ENCODE results near the gene STRA6.

The STRA6 gene, protein sequence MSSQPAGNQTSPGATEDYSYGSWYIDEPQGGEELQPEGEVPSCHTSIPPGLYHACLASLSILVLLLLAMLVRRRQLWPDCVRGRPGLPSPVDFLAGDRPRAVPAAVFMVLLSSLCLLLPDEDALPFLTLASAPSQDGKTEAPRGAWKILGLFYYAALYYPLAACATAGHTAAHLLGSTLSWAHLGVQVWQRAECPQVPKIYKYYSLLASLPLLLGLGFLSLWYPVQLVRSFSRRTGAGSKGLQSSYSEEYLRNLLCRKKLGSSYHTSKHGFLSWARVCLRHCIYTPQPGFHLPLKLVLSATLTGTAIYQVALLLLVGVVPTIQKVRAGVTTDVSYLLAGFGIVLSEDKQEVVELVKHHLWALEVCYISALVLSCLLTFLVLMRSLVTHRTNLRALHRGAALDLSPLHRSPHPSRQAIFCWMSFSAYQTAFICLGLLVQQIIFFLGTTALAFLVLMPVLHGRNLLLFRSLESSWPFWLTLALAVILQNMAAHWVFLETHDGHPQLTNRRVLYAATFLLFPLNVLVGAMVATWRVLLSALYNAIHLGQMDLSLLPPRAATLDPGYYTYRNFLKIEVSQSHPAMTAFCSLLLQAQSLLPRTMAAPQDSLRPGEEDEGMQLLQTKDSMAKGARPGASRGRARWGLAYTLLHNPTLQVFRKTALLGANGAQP

DNA sequence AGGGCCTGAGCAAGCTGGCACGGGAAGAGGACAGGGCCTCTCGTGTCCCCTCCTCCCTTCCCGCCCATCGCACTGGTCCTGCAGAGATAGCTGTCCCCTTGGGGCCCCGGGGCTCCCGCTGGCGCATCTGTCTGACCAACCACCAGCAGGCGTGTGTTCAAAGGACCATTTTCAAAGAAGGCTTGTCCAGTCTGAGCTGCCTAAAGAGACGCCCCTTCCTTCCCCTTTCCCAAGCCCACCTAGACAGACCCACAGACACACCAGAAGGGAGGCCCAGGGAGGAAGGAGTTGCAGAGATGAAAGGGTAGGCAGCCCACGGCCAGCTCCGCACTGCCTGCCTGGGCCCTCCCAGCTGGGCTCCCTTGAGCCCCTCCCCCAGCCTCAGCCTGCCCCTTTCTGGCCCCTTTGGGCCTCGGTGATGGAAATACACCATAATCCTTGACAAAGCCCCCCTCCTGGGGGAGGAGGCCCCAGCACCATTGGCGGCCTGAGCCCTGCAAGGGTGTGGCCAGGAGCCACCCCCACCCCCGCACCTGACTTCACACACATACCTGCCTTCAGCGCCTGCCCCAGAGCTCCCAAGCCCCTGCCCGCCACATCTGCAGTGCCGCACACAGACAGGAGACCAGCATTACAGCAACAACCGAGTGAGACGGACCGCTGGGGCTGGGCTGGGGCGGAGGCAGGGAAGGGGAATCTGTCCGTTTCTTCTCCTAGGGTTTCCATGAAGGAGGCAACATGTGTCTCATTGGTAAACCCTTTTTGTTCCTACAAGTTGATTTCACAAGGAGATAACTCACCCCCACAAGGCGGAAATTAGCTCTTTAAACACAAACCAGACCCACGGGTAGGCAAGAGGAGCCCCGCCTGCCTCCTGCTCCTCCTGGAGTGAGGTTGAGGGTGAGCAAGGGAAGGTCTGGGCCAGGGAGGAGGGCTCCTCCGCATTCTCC lies at the start of gene STRA6:
Gene STRA6 (minus strand): TSS at position 336 of the 950 bp plus-strand sequence. CDS start 520 bp downstream, outside the sequence.
- DNase-seq, result no peak

DNA sequence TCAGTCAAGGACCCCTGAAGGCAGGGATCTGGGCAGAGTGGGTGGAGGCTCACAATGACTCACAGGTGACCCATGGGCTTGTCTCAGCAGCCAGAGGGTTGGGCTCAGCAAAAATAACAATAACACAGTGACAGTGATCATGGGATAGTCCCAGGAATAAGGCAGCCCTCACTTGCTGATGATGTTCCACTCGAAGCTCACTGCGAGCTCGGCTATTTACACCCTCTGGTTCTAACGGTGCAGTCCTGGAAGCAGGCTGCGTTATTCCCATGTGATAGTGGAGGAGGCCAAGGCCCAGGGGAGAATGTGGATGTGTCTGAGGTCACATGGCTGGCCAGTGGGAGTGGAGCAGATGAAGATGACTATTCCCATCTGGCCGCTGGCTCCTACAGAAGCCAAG lies 49.7 kb upstream of the STRA6 start:
- no peak for DNase-seq

DNA sequence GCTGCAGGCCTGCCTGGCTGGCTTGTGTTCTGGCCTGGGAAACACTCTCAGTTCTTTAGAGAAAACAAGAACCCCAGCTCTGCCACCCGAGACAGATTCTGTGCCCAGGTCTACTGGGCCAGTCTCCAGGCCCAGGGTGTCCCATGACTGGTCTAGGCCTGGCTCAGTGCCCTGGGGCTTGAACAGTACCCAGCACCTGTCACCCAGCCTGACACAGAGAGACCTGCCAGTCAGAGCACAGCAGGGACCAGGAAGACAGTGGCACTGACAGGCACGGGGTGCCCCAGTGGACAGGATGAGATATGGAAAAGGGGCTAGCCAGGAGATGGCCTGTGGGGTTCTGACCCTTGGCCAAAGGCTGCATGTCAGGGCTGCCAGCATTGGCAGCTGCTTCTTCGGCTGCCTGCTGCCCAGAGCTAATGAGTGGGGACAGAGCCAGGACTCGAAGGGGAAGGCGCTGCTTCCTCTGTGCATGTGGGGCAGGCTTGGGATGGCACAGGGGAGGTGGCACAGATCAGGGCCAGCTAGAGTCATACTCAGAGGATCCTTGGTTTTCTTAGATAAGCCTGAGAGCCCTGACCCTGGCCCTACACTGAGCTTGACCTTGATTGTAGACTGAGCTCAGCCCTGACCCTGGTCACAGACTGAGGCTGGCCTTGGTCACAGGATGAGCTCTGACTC lies 48.7 kb upstream of the STRA6 start:
- no peak for DNase-seq

DNA sequence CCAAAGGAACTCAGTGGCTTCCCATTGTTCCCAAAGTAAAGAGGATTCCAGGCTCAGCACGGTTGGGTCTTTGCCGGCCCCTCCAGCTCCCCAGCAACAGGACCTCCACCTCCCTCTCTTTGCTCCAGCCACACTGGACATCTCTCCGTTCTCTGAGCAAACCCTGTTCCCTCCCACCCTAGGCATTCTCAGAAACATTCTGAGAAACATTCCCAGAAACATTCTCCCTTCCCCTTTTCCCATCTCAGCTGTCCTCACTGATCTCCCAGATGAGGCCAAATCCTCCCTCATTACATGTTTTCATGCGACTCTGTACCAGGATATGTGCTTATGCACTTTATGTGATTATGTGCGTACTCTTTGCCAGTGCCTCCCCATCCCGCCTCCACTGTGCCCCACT lies 47.7 kb upstream of the STRA6 start:
- DNase-seq, result no peak

DNA sequence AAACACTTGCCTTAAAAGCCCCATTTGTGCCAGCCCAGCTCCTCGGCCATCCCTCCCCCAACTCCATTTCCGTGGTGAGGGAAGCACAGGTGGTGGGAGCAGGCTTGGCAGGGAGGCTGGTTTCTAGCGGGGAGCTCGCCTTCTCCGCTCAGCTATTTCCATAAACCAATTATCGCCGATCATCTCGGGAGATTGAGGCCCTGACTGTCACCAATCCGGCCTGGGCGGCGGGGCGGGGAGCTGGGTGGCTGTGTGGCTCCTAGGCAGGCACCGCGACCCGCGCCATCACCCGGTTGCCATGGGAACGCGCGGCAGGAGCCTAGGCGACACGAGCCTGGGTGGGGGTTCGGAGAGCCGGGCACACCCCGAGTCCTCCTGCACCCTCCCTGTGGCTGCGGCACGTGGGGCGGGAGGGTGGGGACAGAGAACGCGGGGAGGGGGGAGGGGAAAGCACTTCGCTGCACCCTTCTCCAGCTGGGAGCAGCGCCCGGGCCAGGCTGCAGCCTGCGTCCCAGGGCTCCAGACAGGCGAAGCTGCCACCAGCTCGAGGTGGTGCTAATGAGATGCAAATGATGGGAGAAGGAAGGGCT lies 42.9 kb upstream of the STRA6 start:
- DNase-seq, result no peak

DNA sequence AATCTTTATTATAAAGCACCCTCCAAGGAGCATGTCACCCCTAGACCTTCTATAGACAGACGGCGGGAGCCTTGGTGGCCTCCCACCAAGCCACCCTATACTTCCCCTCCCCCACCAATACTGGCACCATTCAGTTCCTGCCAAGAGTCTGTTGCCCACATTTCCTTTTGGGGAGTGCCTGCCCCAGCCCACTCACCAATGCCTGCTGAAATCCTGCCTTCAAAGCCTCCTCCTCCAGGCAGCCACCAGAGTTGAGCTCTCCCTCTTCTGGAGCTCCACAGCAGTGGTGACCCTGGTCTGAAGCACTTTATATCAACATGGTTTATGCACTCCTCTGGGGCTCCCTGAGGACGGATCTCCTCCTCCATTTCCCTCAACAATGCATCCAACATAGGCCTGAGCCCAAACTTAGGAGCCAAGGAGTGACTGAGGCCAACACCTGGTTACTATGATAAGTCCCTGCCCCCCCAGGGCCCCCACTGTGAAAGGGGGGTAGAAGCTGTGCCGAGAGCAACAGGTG lies 42.3 kb upstream of the STRA6 start:
- no peak for DNase-seq

DNA sequence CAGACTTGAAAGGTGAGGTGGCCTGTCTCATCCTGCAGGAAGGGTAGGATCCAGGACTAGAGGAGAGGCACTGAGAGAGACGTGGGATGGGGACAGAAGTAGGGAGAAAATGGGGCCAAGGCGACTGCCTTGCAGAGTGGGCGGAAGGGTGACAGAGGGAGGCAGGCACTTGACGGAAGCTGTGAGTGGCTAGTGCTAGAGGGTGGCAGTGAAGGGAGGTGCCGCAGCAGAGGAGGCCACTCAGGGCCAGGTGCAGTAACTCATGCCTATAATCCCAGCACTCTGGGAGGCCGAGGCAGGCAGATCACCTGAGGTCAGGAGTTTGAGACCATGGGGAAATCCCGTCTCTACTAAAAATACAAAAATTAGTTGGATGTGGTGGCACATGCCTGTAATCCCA lies 40.8 kb upstream of the STRA6 start:
- DNase-seq, result no peak

DNA sequence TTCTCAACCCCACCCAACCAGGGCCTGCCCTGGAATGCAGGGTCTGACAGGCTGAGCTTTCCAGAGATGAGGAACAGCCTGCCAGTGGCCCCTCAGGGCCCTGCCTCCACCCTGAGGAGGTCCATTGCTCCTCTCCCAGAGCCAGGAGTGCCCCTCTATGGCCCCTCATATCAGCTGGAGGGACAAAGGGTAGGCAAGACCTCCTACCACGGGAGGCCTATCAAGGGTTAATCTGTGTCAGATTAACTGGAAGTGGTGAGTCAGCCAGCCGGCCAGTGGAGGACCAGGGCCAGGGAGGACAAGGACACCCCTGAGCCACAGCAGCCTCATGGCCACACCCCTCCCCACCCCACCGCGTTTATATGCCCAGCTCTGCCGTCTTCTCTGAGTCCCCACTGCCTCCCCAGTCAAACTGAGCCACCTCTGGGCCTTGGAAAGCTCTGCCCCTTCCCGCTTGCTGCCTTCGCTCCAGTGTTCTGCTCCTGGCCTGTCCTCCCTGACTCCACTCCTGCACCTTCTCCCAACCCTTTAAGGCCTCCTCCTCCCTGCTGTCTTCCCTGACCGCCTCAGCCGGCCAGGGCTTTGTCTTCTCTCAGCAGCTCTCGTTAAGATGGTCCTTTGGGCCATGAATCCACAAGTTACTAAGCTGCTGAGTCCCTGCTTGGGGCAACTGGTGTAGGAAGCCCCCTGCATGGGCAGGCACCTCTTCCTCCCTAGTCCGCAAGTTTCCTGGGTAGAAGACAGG lies 40.0 kb upstream of the STRA6 start:
- no peak for DNase-seq

DNA sequence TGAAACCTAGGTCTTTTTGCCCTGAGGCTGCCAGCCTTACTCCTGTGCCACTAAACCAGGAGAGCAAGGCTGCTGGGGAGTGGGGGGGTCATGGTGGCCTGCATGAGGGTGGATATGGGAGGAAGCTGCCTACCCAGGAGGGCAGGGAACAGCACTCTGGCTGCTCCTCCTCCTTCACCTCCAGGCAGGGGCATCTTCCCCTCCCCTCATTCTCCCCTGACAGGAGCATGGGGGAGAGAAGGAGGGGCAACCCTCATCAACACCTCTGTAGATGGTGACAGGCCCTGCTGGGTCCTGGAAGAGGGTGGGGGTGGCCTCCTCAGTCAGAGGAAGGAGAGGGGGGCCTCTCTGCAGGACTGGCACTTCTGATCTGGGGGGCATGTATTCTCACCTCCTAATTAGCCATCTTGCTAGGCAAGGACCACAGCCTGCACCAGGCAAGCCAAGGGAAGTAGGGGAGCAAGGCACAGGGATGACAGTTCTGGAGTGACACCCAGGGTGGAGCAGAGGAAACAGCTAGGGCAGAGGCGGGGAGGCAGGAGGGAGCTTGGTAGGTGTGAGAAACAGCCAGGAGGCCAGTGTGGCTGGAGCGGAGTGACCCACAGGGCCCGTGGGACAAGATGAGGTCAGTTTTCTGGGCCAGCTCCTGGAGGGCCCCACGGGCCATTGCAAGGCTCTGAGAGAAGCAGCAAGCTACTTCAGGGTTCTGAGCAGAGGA lies 38.5 kb upstream of the STRA6 start:
- no peak for DNase-seq

DNA sequence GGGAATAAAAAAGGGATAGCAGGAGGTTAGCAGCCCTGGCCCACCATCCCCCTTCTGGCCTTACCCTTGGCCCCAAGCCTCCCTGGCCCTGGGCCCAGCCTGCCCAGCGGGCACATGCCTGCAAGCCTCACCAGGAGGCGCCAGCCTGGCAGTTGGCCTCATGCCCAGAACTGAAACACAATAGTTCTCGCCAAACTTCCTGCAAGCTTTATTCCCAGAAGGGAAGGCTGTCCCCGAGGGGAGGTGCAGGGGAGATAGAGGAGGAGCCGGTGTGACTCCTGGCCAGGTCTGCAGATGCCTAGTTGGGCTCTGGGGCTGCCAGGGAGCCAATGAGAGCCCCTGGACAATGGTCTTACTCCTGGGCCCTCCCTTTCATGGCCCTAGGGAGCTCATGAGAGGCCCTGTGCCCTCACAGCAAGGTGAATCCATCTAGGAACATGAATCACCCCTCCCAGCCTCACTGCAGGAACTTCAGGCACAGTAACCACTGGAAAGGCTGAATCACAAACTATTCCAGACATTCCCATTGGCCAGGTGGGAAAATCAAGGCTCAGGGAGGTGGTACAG lies 37.5 kb upstream of the STRA6 start:
- DNase-seq, result no peak

DNA sequence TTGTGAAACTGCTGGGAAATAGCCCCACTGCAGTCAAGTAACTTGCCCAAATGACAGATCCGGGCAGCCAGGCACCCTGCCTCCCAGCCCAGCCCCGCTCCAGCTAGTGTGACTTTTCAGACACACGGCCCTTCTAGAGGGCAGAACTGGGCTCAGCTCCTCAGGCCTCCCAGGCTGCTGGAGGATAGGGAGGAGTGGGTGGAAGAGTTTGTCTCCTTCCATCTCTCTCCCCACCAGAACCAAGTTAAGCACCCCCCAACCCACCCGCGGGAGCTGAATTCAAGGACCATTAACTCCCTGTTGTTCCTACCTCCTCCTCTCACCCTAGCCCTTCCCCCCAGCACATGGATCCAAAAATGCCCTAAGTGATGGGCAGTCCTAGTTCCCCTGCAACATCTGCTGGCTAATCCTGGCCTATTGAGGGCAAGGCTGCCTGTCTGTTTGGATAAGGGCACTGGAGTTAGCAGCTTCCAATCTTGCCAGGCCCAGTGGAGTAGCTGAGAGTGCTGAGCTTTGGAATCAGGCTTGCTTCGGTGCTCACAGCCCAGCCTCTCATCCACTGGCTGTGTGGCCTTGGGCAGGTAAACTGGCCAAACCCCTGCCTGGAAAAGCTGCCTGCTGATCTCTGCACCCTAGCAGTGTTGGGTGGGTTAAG lies 36.6 kb upstream of the STRA6 start:
- no peak for DNase-seq

DNA sequence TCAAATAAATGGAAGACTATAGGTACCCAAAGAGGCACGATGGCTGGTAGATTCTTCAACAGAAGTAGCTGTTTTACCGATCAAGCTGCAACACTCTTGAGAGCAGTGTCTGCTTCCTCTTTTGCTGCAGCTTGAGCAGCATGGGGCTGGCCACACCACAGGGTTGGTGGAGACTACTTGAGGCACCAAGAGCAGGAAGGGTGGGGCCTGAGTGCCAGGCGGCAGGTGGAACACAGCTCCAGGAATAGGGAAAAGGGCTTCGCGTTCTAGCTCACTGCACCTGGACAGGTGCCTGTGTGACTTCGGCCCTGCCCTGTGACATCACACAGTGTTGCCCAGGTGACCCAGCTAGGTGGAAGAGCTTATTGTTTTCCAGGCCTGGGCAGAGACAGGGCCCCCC lies 33.4 kb upstream of the STRA6 start, which contains the start of gene CCDC33:
Gene CCDC33 (plus strand): TSS at position 365 of the 400 bp plus-strand sequence. CDS start 394 bp downstream, outside the sequence.
- DNase-seq, result no peak

DNA sequence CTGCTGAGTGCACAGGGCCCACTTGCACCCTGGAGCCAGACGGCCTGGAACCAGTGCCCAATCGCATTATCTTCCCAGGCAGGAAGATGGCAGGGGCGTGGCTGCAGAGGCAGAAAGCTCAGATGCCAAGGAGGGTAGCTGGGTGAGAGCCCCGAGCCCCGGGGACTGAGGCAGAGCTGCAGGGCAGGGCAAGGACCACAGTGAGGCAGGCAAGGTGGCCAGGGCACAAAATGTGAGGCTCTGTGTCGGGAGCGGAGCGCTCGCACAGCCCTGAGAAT lies 31.9 kb upstream of the STRA6 start:
- DNase-seq, result no peak

DNA sequence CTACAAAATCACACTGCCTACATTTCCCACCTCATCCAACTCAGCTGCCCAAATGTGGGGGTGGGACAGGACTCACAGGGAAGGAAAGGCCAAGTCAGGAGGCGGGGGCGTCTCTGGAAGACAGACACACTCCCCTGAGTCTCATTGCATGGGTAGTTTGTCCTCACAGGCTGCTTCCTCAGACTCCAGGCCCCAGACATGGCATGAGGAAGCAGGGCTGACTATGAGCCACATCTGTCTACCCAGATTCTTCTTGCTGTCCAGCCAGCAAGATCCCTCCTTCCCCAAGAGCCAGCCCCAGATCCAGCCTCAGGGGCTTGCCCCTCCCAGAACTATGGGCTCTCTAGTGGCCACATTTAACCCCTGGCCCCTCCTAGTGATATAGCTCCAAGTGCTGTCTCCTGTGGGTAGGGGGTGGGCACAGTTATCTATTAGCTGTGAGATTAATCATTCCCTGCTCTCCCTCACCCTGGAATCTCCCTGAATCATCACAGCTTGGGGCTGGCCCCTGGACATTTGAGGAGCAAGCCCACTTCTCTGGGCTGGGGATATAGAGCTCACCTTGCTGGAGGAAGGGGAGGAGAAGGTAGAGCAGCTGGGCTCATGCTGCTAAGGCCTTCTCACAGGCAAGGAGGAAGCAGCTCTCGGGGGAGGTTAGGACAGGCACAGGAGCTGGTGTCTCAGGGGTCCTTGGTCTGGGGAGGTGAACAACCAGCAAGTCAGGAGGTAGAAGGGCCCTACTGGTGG lies 31.4 kb upstream of the STRA6 start:
- no peak for DNase-seq

DNA sequence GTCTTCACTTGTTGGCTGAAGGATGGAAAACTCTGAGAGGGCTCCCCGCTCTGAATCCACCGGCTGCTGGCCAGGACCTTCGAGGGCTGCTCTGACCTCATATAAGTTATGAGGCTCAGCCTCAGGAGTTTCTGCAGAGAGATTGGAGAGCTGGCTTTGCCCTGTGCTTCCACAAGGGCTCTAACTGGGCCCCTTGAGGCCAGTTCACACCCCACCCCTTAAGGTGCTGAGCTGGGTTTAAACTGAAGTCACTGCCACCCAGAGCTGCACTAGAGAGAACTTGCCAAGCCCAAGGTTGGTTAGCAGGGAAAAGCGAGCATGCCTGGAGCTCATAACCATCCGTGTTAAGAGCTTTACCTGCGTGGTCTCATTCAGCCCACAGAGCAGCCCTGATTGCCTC lies 30.8 kb upstream of the STRA6 start:
- no peak for DNase-seq

DNA sequence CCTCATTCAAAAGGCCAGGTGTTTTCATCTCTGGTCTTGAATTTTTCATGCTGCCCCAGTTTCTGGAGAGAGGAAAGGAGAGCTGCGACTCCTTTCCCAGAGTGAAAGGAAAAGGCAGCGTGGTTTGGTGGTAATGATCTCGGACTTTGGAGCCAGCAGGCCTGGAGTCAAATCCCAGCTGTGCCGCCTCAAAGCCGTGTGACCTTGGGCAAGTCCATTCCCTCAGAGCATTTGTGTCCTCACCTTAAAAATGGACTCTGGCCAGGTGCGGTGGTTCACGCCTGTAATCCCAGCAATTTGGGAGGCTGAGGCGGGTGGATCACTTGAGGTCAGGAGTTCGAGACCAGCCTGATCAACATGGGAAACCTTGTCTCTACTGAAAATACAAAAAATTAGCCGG lies 28.9 kb upstream of the STRA6 start:
- no peak for DNase-seq

DNA sequence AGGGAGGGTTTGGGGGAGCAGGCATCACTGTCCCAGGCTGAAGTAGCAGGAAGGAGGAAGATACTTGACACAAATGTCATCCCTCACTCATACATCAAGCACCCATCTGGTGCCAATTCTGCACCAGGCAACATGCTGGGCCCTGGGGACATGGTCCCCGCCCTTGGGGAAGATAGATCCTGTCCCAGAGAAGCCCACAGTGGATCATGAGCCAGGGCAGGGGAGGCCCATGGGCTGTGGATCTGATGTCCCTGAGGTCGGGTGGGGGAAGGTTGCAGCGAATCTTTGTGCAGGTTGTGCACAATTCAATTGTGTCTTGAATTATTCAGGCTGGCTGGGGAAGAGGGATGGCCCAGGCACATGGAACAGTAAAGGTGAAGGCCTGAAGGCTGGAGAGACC lies 27.1 kb upstream of the STRA6 start:
- DNase-seq, result no peak

DNA sequence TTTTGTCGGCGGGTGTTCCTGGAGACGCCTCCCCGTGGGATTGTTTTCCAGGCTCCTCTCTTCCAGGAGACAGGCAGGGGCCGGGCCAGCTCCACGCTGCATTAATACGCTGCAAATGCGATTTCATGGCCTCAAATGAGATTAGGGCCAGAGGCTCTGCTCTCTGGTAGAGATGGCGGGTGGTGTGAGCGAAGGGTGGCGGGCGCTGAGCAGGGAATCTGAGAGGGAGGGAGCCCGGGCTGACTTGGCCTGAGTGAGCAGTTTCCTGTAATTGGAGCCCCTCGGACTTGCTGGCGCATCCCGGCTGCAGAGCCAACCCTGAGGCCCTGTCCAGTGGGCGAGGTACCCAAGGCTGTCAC lies 26.1 kb upstream of the STRA6 start:
- no peak for DNase-seq

Data from CD4-positive, alpha-beta T cell treated with Interleukin-21 for 1 hour (primary cell).